ENCODE results near the gene C1S.

Gene C1S

DNA sequence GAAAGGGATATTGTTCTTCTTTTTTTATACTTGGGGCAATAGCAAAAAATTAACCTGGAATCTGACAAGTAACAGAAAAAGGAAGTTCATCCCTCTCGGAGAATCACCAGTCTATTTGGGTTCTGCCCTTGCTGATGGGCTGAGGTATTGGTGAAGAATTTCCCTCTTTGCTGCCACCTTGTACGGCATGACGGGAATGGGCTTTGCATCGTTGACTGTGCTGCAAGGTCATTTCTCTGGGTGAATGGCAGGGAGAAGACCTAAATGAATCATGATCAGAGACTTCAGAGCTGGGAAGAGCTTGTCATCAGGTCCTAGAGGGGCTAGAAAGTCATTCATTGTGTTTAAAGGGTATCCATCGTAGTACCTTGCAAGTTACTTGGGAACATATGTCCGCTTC lies 12.0 kb downstream of the C1S start:
- in situ Hi-C loops (cut with HindIII; ENCODE audit: low pct_unique_long_range_greater_than_20kb, low sequenced_read_pairs): no loop called here
- TF ChIP-seq JUND (IDR thresholded peaks at IDR 0.05; ENCODE audit: low read depth): no peak

DNA sequence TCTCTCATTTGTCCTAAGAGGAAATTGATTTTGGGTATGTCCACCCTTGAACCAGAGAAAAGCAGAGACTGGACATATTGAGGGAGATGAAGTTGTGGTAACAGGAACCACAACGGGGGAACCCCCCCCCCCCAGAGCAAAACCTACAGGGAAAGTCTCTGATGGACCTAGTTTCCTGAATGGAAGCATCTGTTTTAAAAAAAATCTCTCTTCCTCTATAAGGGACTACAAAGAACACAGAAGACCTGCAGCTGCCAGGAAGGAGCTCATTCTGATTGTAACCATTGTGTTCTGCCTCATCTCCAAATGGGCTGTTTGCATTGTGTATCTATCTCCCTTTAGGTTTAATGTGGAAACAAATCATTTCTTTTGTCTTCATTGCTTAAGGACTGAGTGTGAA lies 13.4 kb downstream of the C1S start:
- DNase-seq (ENCODE audit: low read depth in 1 of 2, low spot score in 1 of 2): no peak
- no peak for TF ChIP-seq JUND (IDR thresholded peaks at IDR 0.05; ENCODE audit: low read depth)
- in situ Hi-C loops (cut with HindIII; ENCODE audit: low pct_unique_long_range_greater_than_20kb, low sequenced_read_pairs): no loop called here

More for the DNA sequence above, 12.0 kb downstream of the C1S start:
- DNase-seq (ENCODE audit: low read depth in 1 of 2, low spot score in 1 of 2): no peak

DNA sequence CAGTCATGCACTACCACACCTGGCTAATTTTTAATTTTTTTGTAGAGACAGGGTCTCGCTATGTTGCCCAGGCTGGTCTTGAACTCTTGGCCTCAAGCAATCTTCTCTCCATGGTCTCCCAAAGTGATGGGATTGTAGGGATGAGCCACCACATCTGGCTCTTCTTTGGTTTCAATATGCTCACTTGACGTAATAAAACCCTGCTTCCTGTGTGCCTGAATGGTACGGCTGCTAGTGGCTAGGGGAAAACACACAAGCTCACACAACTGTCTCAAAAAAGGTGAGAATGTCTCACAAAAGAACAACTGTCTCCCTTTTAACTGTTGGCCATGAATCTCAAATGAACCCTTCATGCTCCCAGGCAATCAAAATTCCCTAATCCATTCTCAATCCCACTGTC lies 15.0 kb downstream of the C1S start:
- in situ Hi-C loops (cut with HindIII; ENCODE audit: low pct_unique_long_range_greater_than_20kb, low sequenced_read_pairs): no loop called here
- no peak for TF ChIP-seq JUND (IDR thresholded peaks at IDR 0.05; ENCODE audit: low read depth)
- DNase-seq (ENCODE audit: low read depth in 1 of 2, low spot score in 1 of 2): no peak

DNA sequence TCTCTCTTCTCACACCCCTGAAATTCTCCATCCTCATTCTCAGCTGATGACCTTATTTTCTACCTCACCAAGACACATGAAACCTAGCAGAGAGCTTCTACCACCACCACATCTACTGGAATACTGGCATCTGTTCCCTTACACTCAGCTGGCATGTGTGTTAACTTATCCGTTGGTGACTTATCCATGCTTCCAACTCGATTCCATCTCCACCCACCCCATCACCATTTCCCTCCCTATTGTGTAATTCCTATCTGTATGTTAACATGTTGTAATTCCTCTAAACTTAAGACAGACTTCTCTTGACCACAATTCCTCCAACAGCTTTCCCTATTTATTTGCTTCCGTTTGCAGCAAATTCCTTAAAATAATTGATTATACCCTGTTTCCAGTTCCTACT lies 15.4 kb downstream of the C1S start:
- in situ Hi-C loops (cut with HindIII; ENCODE audit: low pct_unique_long_range_greater_than_20kb, low sequenced_read_pairs): no loop called here
- TF ChIP-seq JUND (IDR thresholded peaks at IDR 0.05; ENCODE audit: low read depth): no peak
- no peak for DNase-seq (ENCODE audit: low read depth in 1 of 2, low spot score in 1 of 2)

DNA sequence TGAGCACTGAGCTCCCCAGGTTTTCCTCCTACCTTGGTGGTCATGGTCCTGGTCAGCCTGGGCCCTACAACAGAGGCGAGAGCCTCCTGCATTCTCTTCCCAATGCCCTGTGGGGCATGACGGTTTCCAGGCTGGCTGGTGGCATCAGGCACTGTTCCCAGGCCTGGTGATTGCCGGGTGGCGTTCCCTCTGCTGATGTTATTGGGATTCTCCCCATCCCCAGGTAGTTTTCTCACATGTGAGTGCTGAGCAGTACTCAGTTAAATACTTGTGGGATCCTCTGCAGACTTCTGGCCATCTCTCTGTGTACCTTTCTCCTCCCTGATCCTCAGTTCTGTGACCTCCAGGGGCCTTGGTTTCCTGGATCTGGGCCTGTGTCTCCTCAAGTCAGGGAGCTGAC lies 16.0 kb downstream of the C1S start:
- TF ChIP-seq JUND (IDR thresholded peaks at IDR 0.05; ENCODE audit: low read depth): no peak
- in situ Hi-C loops (cut with HindIII; ENCODE audit: low pct_unique_long_range_greater_than_20kb, low sequenced_read_pairs): no loop called here
- no peak for DNase-seq (ENCODE audit: low read depth in 1 of 2, low spot score in 1 of 2)

DNA sequence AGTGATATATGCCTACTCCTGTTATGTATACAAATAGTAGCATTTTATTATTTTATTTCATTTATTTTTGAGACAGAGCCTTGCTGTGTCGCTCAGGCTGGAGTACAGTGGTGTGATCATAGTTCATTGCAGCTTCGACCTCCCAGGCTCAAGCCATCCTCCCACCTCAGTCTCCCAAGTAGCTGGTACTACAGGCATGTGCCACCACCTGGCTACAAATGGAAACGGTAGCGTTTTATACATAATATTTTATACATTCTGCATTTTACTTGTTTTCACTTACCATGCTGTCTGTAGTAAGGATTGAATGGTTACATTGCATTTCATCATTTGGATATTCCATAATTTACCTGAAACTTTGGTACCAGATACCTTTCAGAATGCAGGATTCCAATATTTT lies 17.6 kb downstream of the C1S start:
- TF ChIP-seq JUND (IDR thresholded peaks at IDR 0.05; ENCODE audit: low read depth): no peak
- DNase-seq (ENCODE audit: low read depth in 1 of 2, low spot score in 1 of 2): no peak
- in situ Hi-C loops (cut with HindIII; ENCODE audit: low pct_unique_long_range_greater_than_20kb, low sequenced_read_pairs): no loop called here

DNA sequence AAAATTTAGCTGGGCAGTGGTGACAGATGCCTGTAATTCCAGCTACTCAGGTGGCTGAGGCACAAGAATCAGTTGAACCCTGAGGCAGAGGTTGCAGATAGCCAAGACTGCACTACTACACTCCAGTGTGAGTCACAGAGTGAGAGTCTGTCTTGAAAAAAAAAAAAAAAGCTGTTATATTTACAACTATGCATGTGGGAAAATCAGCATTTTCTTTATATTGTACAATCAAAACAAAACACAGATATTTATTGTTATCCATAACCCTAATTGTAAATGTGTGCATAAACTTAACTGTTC lies 19.3 kb downstream of the C1S start:
- in situ Hi-C loops (cut with HindIII; ENCODE audit: low pct_unique_long_range_greater_than_20kb, low sequenced_read_pairs): no loop called here
- DNase-seq (ENCODE audit: low read depth in 1 of 2, low spot score in 1 of 2): no peak
- TF ChIP-seq JUND (IDR thresholded peaks at IDR 0.05; ENCODE audit: low read depth): no peak

DNA sequence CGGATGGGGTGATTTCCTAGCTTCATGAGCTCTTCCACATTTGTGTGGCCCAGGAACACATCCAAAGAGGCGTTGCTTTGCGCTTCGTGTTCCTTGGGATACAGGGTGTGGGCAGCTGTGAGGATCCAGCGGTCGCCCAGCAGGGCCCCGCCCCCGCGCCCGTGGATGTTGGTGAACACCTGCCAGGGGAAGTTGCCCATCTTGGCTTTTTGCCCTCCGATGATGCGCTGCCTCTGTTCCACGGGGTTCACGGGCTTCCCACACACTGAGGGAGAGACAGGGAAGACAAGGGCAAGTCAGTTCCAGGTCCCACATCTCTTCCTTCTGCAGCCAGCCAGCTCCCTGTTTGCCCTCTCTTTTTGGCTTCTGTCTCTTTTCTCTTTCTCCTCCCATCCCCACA lies 20.5 kb downstream of the C1S start:
- in situ Hi-C loops (cut with HindIII; ENCODE audit: low pct_unique_long_range_greater_than_20kb, low sequenced_read_pairs): no loop called here
- DNase-seq (ENCODE audit: low read depth in 1 of 2, low spot score in 1 of 2): no peak
- no peak for TF ChIP-seq JUND (IDR thresholded peaks at IDR 0.05; ENCODE audit: low read depth)

DNA sequence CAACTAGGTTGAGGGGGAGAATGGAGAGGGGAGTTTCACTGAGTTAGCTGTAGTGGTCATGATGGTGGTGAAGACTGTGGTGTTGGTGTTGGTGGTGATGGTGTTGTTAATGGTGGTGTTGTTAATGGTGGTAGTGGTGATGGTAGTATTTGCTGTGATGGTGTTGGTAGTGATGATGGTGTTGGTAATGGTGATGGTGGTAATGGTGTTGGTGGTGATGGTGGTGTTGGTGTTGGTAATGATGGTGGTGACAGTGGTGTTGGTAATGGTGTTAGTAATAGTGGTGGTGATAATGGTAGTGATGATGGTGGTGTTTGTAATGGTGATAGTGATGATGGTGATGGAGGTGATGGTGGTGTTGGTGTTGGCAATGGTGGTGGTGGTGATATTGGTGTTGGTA lies 22.6 kb downstream of the C1S start:
- DNase-seq (ENCODE audit: low read depth in 1 of 2, low spot score in 1 of 2): no peak
- in situ Hi-C loops (cut with HindIII; ENCODE audit: low pct_unique_long_range_greater_than_20kb, low sequenced_read_pairs): no loop called here
- TF ChIP-seq JUND (IDR thresholded peaks at IDR 0.05; ENCODE audit: low read depth): no peak

DNA sequence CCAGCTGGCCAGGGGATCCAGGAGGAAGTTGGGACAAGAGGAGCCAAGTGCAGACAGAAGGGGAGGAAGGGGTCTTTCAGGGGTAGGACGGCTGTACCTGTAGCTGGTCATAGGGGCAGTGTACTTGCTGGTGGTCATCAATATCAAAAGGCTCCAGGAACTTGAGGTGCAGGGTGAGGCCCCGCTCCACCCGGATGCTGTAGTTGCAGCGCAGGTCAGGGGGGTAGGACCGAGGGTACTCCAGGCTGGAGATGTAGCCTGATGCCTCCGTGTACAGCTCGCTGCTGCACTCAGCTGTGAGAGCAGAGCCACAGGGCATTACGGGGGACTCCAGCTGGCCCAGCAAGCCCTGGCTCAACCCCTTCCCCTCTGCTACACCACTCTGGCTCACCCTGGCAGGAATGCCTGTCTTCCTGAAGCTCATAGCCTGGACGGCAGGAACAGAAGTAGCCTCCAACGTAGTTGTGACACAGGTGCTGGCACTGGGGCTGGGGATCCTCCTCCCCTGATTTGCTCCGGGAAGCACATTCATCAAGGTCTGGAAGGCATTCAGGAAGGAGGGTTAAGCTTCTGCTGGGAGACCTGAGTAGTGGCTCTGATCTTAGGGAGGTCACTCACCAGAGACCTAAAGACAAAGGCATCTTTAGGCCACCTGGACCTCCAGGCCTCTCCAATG lies 28.8 kb downstream of the C1S start:
- TF ChIP-seq JUND (IDR thresholded peaks at IDR 0.05; ENCODE audit: low read depth): no peak
- in situ Hi-C loops (cut with HindIII; ENCODE audit: low pct_unique_long_range_greater_than_20kb, low sequenced_read_pairs): no loop called here
- no peak for DNase-seq (ENCODE audit: low read depth in 1 of 2, low spot score in 1 of 2)

DNA sequence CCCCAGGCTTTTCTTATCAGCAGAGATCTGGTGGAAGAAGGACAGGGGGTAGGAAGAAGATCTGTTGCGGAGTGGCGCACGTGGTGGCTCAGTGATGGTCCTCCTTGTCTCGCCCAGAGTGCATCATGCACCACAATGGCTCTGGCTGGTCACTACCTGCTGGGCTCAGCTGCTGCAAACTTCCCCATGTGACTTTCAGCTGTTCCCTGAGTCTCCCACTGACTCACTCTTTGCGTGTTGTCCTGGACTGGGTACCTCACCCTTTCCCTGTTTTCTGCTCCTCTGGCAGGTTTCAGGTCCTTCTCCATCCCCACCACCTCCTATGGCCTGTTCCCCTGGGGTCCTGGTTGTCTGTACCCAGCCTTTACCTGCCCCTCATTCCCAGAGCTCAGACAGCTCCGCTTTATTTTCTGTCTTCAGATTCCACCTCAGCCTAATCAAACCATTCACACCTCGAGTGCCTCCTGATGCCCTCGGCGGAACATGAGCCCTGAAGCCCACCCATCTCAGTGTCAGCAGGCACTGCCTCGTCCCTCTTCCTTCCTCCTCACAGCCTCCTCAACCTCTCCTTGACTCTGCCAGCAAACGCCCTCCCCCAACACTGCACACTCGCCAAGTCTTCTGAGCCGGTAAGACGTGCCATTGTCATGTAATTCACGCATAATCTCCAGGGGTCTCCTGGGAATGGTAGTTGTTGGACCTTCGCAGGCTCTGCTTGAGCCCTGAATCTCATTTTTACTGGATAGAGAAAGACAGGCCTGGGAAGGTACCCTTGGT lies 29.9 kb downstream of the C1S start:
- in situ Hi-C loops (cut with HindIII; ENCODE audit: low pct_unique_long_range_greater_than_20kb, low sequenced_read_pairs): no loop called here
- TF ChIP-seq JUND (IDR thresholded peaks at IDR 0.05; ENCODE audit: low read depth): no peak
- no peak for DNase-seq (ENCODE audit: low read depth in 1 of 2, low spot score in 1 of 2)

DNA sequence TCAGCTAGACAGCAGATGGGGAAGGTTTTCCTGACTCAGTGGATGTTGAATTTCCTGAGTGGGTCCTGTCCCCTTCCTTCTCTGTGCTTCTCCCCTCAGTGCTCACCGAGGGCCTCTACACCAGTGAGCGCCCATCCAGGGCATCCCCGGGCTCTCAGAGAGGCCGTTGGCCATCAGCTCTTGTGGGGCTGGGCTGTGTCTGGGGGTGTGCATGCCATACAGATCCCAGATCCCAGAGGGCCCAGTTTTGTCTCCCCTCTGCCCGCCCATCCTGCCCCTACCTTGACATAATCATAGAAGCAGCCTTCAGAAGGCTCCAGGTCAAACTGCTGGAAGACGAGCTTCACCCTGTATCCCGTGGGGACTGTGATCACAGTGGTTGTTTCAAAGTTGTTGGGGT lies 30.7 kb downstream of the C1S start:
- no peak for DNase-seq (ENCODE audit: low read depth in 1 of 2, low spot score in 1 of 2)
- no peak for TF ChIP-seq JUND (IDR thresholded peaks at IDR 0.05; ENCODE audit: low read depth)
- in situ Hi-C loops (cut with HindIII; ENCODE audit: low pct_unique_long_range_greater_than_20kb, low sequenced_read_pairs): no loop called here

DNA sequence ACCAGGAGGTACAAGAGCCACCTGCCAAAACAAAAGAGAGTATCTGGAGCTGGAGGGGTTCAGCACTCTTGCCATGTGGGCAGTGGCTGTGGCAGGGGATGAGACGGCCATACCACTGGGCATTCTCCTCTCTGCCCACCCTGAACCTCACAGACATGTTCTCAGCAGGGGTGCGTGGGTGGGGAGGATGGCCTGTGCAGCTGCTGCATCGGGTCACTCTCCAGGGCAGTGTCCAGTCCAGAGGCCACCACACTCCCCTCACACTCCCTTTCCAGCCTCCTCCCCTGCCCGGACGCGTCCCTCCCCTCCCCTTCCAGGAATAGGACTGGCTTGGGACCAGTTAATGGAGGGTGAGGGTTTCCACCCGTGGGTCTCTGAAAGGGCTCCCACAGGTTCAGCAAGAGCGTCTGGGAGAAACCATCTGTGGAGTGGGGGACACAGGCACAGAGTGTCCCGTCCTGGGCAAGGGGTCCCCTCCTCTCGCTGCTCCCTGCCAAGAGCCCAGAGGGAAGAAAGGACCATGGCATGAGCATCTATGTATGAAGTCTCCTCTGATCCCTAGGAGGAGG lies 31.2 kb downstream of the C1S start:
- TF ChIP-seq JUND (IDR thresholded peaks at IDR 0.05; ENCODE audit: low read depth): no peak
- no peak for DNase-seq (ENCODE audit: low read depth in 1 of 2, low spot score in 1 of 2)
- in situ Hi-C loops (cut with HindIII; ENCODE audit: low pct_unique_long_range_greater_than_20kb, low sequenced_read_pairs): no loop called here
